Esophagus muscularis mucosa (tissue), 4 donors: ENCODE results near the gene PLIN4. TPM values are rescaled to one million over a fixed set of nuclear protein-coding genes. Genes with fewer than 3 reads are reported as not detected.
"Not testable (repeated sequence)": the region's sequence is repeated elsewhere in the genome, so short reads cannot be mapped to it uniquely, and the experiment has no call there.

ENCODE experiments used
- DNase-seq: peaks from one replicate; pipeline ENCODE4 v3.0.0-alpha.2; 2017; ENCODE audit errors: extremely low spot score
- H3K27ac ChIP-seq, 4 donors: fragments of 200-600 bp; sonication (generic); replicated peaks in 1 of 4; 1 replicate in 3 of 4; 2 replicates in 1 of 4; pipeline ENCODE4 v1.5.1; 2016 to 2019; ENCODE audit warnings: mild to moderate bottlenecking in 1 of 4
- H3K27me3 ChIP-seq, 4 donors: fragments of 200-600 bp; sonication (generic); one replicate each; pipeline versions ENCODE4 v1.5.1 to v1.6.0; 2016 to 2019
- H3K36me3 ChIP-seq, 4 donors: fragments of 200-600 bp; sonication (generic); one replicate each; pipeline ENCODE4 v1.5.1; 2016 to 2019
- H3K4me1 ChIP-seq, 4 donors: fragments of 200-600 bp; sonication (generic); one replicate each; pipeline ENCODE4 v1.5.1; 2016 to 2019
- H3K4me3 ChIP-seq, 4 donors: fragments of 200-600 bp; sonication (generic); 1 replicate in 2 of 4; 2 replicates in 2 of 4; pipeline ENCODE4 v1.5.1; 2016 to 2019; ENCODE audit warnings: mild to moderate bottlenecking in 4 of 4, moderate library complexity in 1 of 4
- H3K9me3 ChIP-seq, 4 donors: fragments of 200-600 bp; sonication (generic); 1 replicate in 3 of 4; 2 replicates in 1 of 4; pipeline ENCODE4 v1.5.1; 2016 to 2019
- EP300 ChIP-seq: sonication (generic); formaldehyde crosslinking; IDR thresholded peaks from one replicate; pipeline ENCODE4 v1.6.1; 2017; ENCODE audit warnings: antibody characterized with exemption
- POLR2A ChIP-seq: fragments of 450-650 bp; IDR thresholded peaks from one replicate; pipeline ENCODE4 v1.6.1; 2017; ENCODE audit warnings: antibody characterized with exemption, moderate library complexity, mild to moderate bottlenecking, low read depth
- POLR2AphosphoS5 ChIP-seq, 2 donors: sonication (generic); formaldehyde crosslinking; IDR thresholded peaks; one replicate each; pipeline ENCODE4 v1.6.1; 2017; ENCODE audit warnings: antibody characterized with exemption in 2 of 2
- WGBS: methylation state at CpG from one replicate; pipeline ENCODE4 v1.1.5; 2018; 5-methylcytosine and 5-hydroxymethylcytosine counted together
- intact Hi-C: fragments of 100-400 bp; cut with DNase I; formaldehyde crosslinking; loops from one replicate; pipeline ENCODE4 v1.15.1; 2023
- total RNA-seq, 4 donors: library from RNA; depleted of rRNA; stranded (reverse); fragments of >200 nt; gene quantifications; one replicate each; pipeline versions ENCODE4 v1.1.0 to v1.2.1, GENCODE V29; 2016
- TF ChIP-seq, protein P1 (sequence below), 3 experiments: fragments of 200-600 bp in 2 of 3; fragments of 450-650 bp in 1 of 3; sonication (generic) in 2 of 3; IDR thresholded peaks; one replicate each; pipeline ENCODE4 v1.5.1; 2017 to 2019; ENCODE audit warnings: antibody characterized with exemption in 3 of 3, mild to moderate bottlenecking in 2 of 3, moderate library complexity in 1 of 3

The PLIN4 gene, protein sequence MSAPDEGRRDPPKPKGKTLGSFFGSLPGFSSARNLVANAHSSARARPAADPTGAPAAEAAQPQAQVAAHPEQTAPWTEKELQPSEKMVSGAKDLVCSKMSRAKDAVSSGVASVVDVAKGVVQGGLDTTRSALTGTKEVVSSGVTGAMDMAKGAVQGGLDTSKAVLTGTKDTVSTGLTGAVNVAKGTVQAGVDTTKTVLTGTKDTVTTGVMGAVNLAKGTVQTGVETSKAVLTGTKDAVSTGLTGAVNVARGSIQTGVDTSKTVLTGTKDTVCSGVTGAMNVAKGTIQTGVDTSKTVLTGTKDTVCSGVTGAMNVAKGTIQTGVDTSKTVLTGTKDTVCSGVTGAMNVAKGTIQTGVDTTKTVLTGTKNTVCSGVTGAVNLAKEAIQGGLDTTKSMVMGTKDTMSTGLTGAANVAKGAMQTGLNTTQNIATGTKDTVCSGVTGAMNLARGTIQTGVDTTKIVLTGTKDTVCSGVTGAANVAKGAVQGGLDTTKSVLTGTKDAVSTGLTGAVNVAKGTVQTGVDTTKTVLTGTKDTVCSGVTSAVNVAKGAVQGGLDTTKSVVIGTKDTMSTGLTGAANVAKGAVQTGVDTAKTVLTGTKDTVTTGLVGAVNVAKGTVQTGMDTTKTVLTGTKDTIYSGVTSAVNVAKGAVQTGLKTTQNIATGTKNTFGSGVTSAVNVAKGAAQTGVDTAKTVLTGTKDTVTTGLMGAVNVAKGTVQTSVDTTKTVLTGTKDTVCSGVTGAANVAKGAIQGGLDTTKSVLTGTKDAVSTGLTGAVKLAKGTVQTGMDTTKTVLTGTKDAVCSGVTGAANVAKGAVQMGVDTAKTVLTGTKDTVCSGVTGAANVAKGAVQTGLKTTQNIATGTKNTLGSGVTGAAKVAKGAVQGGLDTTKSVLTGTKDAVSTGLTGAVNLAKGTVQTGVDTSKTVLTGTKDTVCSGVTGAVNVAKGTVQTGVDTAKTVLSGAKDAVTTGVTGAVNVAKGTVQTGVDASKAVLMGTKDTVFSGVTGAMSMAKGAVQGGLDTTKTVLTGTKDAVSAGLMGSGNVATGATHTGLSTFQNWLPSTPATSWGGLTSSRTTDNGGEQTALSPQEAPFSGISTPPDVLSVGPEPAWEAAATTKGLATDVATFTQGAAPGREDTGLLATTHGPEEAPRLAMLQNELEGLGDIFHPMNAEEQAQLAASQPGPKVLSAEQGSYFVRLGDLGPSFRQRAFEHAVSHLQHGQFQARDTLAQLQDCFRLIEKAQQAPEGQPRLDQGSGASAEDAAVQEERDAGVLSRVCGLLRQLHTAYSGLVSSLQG (N-terminal part only)
- total RNA-seq = 100 to 1,000 TPM in 2 of 4 donors, 10 to 100 TPM in 2; 45.7 to 134 (median 91.1) TPM

DNA sequence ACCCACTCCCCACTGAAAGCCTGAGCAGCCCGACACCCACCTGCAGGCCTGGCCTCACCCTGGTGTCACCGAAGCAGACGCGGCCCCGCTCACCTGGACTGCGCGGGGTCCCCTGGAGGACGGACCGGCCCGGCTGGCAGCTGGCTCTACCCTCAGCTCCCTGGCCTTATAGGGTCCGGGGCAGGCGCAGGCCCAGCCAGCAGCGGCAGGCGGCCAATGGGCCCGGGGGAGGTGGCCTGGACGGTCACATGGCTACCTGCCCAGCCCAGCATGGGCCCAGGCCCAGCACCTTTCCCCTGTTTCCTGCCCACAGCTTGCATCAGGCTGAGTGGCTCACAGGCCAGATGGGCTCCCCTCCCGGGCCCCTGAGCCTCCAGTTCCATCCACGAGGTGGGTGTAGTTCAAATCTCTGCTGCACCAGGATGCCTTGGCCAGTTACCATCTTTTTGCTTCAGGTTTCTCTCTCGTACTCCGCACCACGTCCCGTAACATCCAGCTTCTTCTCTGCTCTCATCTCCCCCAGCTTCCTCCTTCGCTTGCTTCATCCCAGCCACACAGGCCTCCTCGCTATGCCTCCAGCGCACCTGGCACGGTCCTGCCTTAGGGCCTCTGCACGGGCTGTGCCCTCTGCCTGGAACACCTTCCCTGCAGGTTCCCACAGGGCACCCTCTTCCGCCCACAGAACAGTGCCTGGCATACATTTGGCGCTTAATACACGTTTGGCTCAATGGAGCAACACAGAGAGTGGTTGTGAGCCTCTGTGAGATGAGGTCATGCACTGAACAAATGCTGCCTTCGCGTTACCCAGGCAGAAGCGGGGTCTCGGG is at the start of gene PLIN4:
TSS of gene PLIN4 (minus strand) at position 142 of the 827 bp plus-strand sequence. CDS start 214 bp downstream, outside the sequence.
- DNase-seq = no peak
- peaks cover 27 to 54% (median 49%) of the 10 kb centered on the region in 4 donors for H3K4me1 ChIP-seq
- 43% methylated on average over 29 of the region's 34 CpGs for WGBS
- TF ChIP-seq EP300 (no peak), POLR2A (peak; percentile 86), POLR2AphosphoS5 (IDR thresholded peaks at IDR 0.05) (peak; percentile 93 to 99)
- TF ChIP-seq, protein P1, sequence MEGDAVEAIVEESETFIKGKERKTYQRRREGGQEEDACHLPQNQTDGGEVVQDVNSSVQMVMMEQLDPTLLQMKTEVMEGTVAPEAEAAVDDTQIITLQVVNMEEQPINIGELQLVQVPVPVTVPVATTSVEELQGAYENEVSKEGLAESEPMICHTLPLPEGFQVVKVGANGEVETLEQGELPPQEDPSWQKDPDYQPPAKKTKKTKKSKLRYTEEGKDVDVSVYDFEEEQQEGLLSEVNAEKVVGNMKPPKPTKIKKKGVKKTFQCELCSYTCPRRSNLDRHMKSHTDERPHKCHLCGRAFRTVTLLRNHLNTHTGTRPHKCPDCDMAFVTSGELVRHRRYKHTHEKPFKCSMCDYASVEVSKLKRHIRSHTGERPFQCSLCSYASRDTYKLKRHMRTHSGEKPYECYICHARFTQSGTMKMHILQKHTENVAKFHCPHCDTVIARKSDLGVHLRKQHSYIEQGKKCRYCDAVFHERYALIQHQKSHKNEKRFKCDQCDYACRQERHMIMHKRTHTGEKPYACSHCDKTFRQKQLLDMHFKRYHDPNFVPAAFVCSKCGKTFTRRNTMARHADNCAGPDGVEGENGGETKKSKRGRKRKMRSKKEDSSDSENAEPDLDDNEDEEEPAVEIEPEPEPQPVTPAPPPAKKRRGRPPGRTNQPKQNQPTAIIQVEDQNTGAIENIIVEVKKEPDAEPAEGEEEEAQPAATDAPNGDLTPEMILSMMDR (IDR thresholded peaks at IDR 0.05) = no peak
- H3K27me3 ChIP-seq = no peaks in the 10 kb centered on the region
- intact Hi-C loops = loop anchor here (5.0 kb wide), 1 partner anchor 61 kb away; the partner anchor contains the start of gene UBXN6
- no peaks in the 10 kb centered on the region for H3K9me3 ChIP-seq
- H3K36me3 ChIP-seq = peaks cover 1 to 15% (median 7%) of the 10 kb centered on the region in 4 donors
- H3K27ac ChIP-seq = peak within 1 kb of the TSS; percentile 93 to 96 (median 94)
- H3K4me3 ChIP-seq = peak within 1 kb of the TSS; percentile 58 to 69 (median 64)

DNA sequence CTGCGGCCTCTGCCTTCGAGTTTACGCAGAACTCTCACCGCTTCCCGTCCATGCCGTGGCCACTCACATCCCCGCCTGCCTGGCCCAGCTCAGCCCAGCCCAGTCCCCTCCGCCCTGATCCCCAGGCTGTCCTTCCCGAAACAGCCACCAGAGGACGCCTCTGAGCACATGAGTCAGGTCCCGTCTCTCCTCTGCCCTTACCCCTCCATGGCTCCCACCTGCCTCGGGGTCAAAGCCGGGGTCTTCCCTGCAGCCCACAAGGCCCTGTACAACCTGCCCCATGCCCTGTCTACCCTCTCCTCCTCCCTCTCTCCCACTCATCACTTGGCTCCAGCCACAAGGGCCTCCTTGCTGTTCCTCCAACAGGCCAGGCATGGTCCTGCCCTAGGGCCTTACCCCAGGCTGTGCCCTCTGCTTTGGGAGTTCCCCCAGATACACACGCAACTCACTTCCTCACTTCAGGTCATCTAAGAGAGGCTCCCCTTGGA is 49.3 kb upstream of the PLIN4 start:
- TF ChIP-seq EP300 (no peak), POLR2AphosphoS5 (IDR thresholded peaks at IDR 0.05) (peak in 1 of 2 donors; percentile 20), POLR2A (no peak)
- TF ChIP-seq, protein P1 (IDR thresholded peaks at IDR 0.05) = peak; percentile 46 to 76 (median 56)
- WGBS = 54% methylated on average over 14 of the region's 14 CpGs
- H3K9me3 ChIP-seq = no peaks in the 10 kb centered on the region
- H3K27ac ChIP-seq = peak overlapping the region in 1 of 4 donors; percentile 36
- H3K36me3 ChIP-seq = no peaks in the 10 kb centered on the region
- H3K4me1 ChIP-seq = peaks cover 0 to 17% (median 5%) of the 10 kb centered on the region in 4 donors
- peaks cover 0 to 14% (median 0%) of the 10 kb centered on the region in 4 donors for H3K27me3 ChIP-seq
- H3K4me3 ChIP-seq = no peak overlapping the region
- no peak for DNase-seq
- intact Hi-C loops = no loop called here

GRCh38 chr19:4566402-4567051 is 48.2 kb upstream of the PLIN4 start:
- Histone ChIP-seq H3K27ac (peak overlapping the region in 2 of 4 donors; percentile 27 to 36), H3K4me3 (no peak overlapping the region), H3K36me3 (no peaks in the 10 kb centered on the region), H3K4me1 (peaks cover 0 to 16% (median 4%) of the 10 kb centered on the region in 4 donors), H3K9me3 (no peaks in the 10 kb centered on the region), H3K27me3 (peaks cover 0 to 13% (median 0%) of the 10 kb centered on the region in 4 donors)
- intact Hi-C loops = no loop called here
- 91% methylated on average over 34 of the region's 35 CpGs for WGBS
- no peak for DNase-seq
- TF ChIP-seq EP300 (no peak), POLR2A (no peak), POLR2AphosphoS5 (IDR thresholded peaks at IDR 0.05) (no peak)
- TF ChIP-seq, protein P1 (IDR thresholded peaks at IDR 0.05) = no peak

GRCh38 chr19:4563562-4563961 is 45.3 kb upstream of the PLIN4 start:
- not testable (repeated sequence) for DNase-seq

GRCh38 chr19:4562085-4562484 is 43.8 kb upstream of the PLIN4 start:
- intact Hi-C loops, H3K27ac ChIP-seq, DNase-seq, H3K4me3 ChIP-seq, H3K36me3 ChIP-seq, H3K9me3 ChIP-seq: not testable (repeated sequence)
- peaks cover 0 to 12% (median 0%) of the 10 kb centered on the region in 4 donors for H3K27me3 ChIP-seq
- 81% methylated on average over 7 of the region's 7 CpGs for WGBS
- peaks cover 5 to 16% (median 7%) of the 10 kb centered on the region in 4 donors for H3K4me1 ChIP-seq

More at GRCh38 chr19:4563562-4563961, 45.3 kb upstream of the PLIN4 start:
- H3K36me3 ChIP-seq, H3K27me3 ChIP-seq, H3K9me3 ChIP-seq, H3K27ac ChIP-seq, intact Hi-C loops, H3K4me1 ChIP-seq, H3K4me3 ChIP-seq: not testable (repeated sequence)
- 70% methylated on average over 5 of the region's 5 CpGs for WGBS
